Mucosa of gallbladder (tissue), 1 donor: ENCODE data around the gene GLRX2. TPM values are rescaled to one million over a fixed set of nuclear protein-coding genes. Genes with fewer than 3 reads are reported as not detected.
"Not testable (repeated sequence)": the region's sequence is repeated elsewhere in the genome, so short reads cannot be mapped to it uniquely, and the experiment has no call there.

Experiments
- DNase-seq: peaks from one replicate; pipeline ENCODE4 v3.0.0-alpha.2; 2020; ENCODE audit warnings: low spot score
- total RNA-seq: library from RNA; stranded (reverse); gene quantifications from one replicate; pipeline ENCODE4 v1.2.1, GENCODE V29; 2021
- donor health status: DM: no; HTN: no; CAD: no.

GLRX2 gene
- total RNA-seq, 1 donor from 2014 or later: 21.4 TPM

DNA sequence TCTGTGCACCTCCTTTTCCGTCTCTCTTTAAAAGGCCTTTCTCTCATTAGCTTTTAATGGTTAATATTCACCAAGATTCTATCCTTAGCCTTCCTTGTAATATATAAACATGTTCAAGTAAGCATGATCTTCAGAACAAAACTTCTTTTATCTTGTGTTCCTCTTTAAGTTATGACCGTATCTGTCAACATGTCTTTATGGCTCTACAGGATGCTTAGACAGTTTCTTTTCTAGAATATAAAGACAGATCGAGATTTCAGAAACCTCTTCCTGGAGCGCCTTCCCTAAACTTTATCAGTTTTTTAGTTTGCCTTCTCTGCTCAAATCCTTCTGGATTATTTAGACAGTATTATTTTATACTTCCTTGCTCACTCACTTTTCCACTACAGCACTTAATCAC lies 38.6 kb downstream of the GLRX2 start:
- DNase-seq: no peak

DNA sequence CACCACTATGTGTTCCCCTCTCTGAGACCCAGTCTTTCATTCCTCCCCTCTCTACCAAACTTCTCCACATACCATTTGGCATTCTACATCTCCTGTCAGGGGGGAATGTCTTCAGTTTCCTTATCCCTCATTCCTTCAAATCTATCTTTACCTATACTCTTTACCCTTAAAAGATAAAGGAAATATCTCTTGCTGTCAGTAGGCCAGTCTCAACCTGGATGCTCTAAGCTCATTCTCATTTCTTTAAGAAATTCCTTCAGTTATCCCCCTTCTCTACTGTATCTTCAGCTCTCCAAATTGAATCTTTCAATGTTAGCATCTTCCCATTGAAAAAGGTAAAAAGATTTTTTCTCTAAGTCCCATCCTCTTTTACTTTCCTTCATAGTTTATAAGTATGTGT lies 39.3 kb downstream of the GLRX2 start:
- DNase-seq: no peak

DNA sequence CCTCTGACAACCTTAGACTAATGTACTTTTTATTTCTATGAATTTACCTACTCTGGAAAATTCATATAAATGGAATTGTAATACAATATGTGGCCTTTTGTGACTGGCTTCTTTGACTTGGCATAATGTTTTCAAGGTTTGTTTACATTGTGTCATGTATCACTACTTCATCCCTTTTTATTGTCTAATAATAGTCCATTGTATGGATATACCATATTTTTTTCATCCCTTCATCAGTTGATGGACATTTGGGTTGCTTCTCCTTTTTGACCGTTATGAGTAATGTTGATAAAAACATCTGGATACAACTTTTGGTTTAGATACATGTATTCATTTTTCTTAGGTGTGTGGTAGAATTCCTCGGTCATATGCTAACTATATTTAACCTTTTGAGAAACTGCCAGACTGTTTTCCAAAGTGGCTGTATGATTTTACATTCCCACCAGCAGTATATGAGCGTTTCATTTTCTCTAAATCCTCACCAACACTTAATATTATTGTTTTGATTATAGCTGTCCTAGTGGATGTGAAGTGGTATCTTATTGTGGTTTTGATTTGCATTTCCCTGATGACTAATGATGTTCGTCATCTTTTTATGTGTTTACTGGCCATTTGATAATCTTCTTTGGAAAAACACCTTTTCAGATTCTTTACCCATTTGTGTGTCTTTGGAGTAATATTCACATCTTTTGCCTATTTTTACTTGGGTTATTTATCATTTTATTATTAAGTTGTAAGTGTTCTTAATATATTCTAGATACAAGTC lies 42.3 kb downstream of the GLRX2 start:
- DNase-seq: no peak

DNA sequence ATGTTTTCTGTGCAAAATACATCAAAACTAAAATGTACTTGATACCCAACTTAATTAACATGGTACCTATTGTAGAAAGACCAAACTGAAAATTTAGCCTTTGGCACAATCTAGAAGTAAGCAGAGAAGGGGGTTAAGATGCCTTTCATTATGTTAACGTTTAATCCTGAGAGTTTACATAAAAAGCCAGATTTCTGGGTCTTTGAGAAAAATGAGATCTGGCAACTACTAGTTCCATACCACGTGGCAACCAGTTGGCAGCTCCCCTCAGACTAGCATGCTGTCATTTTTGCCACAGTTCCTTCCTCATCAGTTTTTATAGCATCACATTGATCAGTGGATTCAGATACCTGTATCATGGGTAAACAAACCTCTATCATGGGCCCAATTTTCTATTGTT lies 44.3 kb downstream of the GLRX2 start:
- no peak for DNase-seq

DNA sequence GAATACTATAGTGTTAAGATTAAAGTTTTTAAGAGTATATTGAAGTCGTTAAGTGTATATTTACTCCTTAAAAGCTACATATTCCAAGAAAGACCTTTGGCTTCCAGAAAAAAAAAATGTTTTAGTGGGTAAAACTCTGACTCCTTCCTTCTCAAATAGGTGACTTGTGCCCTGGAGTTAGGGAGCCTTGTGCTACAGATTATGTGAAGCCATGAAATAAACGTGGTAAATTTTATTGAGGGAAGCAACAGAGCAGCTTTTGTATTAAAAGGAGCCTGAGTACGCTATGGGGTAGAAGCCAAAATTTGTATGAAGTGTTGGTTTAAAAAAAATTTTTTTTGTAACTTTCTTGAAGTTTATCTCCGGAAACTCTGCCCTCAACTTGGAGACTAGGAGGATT lies 44.8 kb downstream of the GLRX2 start:
- no peak for DNase-seq

DNA sequence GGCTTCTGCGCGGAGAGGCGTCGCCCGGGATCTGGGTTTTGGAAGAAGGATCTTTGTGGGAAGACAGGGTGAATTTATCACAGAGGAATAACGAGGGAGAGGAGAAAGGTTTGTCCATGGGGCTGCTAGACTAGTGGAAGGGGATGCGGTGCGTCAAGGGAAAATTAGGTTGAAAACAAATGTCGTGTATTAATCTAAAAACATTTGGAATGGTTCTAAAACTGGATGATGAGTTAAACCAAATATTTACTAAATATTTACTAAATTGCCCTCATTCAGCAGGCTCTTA lies 45.2 kb downstream of the GLRX2 start:
- DNase-seq: no peak

DNA sequence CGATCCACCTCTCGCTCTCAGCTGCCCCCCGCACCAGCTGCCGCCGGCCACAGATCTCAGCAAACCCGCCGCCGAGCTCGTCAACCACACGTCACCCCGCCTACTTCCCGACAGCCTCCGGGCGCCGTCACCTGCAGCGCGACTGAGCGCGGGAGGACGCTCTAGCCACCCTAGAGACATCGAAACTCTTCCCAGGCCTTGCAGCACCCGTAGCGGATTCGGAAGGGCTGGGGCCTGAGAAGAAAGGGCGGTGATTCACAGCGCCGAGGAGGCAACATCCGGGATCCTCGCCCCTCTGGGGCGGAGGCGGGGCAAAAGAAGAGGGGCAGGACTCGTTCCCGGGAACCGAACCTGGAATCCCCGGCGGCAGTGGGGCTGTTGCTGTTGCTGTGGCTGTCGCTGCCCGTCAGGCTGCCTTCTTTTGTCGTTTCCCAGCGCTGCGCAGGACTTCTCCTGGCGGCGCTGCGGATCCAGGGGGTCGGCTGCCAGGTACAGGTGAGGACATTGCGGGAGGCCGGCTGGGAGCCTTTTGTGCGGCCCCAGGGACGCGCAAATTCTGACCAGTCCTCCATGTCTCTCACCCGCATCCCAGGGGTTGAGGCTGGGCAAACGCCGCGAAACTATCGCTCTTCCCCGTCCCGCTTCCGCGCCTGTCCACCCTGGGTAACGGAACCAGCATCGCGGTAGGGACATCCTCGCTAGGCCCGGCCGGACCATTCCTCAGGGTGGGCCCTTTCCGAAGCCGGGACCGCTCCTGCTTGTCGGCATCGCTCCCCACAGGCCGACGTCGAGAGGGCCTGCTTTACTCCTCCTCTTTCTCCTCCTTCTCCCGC lies 45.7 kb downstream of the GLRX2 start, which contains the start of the genes RO60 and UCHL5:
Gene RO60 (plus strand): TSS at position 331 of the 833 bp plus-strand sequence. CDS start 9,443 bp downstream, outside the sequence.
Gene UCHL5 (minus strand): TSS at position 79 of the 833 bp plus-strand sequence. CDS start 100 bp downstream, outside the sequence.
- DNase-seq: peak; percentile 96

DNA sequence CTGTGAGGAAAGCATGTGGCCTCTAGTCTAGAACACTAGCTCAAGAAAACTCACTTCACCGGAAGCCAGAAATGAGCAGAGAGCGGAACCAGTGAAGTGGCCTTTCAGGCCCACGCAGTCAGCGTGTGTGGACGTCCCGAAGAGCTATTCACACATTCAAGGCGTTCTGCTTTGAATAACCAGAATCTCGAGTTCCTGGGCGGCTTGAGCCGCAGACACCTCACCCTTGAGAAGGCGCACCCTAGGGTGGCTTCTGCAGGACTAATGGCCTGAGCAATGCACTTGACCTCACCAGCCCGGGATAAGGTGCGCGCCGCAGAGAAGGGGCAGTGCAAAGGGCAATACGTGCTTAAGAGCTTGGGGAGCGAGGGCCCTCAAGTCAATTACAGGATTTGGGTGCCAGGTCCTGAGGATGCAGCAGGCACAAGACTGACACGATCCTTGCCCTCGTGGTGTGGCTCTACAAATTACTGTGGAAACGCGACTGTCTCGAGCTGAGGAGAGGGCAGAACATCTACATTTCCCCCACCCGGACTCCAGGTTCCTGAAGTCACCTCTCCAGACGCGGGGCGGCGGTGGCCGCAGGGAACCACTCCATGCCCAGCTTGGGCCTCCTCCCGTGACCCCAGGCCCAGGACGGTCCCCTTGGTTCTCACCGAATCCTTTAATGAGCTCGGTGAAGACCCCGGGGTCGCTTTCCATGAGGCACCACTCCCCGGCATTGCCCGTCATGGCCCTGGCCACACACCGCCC lies 46.5 kb downstream of the GLRX2 start:
- peak; percentile 14 for DNase-seq

DNA sequence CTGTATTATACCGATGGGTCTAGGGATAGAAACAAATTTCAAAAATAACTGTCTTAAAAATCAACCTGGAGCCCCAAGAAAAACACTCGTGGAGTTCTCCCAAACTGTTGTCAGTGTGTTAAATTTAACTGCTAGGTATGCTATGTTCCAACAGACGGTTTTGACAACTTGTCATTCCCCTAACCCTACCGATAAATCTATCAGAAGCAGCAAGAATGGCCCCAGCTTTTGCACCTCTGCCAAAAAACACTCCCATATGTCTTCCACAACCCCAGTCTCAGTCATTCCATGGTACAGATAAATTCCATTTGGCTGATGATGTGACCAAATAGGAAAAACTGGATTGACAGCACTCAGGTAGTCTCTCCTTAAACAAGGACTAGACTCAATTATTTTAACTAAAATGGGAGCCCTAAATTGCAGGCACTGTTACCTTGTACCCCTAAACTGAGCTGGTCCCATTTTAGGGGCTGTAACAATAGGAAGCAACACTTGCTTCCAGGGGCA lies 51.0 kb downstream of the GLRX2 start:
- DNase-seq: no peak

DNA sequence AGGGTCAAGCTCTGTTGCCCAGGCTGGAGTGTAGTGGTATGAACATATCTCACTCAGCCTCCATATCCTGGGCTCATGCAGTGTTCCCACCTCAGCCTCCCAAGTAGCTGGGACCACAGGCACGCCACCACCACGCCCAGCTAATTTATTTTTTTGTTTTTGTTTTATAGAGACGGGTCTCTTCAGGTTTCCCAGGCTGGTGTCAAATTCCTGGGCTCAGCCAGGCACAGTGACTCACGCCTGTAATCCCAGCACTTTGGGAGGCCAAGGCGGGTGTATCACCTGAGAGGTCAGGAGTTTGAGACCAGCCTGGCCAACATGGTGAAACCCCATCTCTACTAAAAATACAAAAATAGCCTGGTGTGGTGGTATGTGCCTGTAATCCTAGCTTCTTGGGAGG lies 56.3 kb downstream of the GLRX2 start:
- DNase-seq: not testable (repeated sequence)

Other genes starting within 250 kb of the GLRX2 start
- gene UCHL5, start 46.1 kb downstream of the GLRX2 start, total RNA-seq: 20.7 TPM
- gene RO60, start 45.8 kb downstream of the GLRX2 start, total RNA-seq: 79.5 TPM
- gene CDC73, start 16.6 kb upstream of the GLRX2 start, total RNA-seq: 54.6 TPM
- 132 TPM for gene B3GALT2, start 81.2 kb upstream of the GLRX2 start, total RNA-seq